Liver (tissue), 9 donors: ENCODE results near the gene ZSCAN5A. TPM values are rescaled to one million over a fixed set of nuclear protein-coding genes. Genes with fewer than 3 reads are reported as not detected.

Experiments used
- DNase-seq: peaks from one replicate; pipeline ENCODE4 v3.0.0-alpha.2; 2017; ENCODE audit warnings: low spot score
- H3K27ac ChIP-seq, 2 donors: one replicate each; pipeline ENCODE4 v1.7.0; 2013; ENCODE audit warnings: inconsistent platforms in 2 of 2, low read length in 2 of 2, control low read depth in 1 of 2, low read depth in 1 of 2, mild to moderate bottlenecking in 1 of 2
- H3K27me3 ChIP-seq, 4 donors: one replicate each; pipeline versions ENCODE4 v1.6.1 to v1.7.0; 2013; ENCODE audit warnings: low read length in 3 of 4, inconsistent platforms in 1 of 4, mild to moderate bottlenecking in 1 of 4, moderate library complexity in 1 of 4; ENCODE audit not compliant: control insufficient read depth in 4 of 4, insufficient read depth in 4 of 4
- H3K36me3 ChIP-seq, 4 donors: one replicate each; pipeline versions ENCODE4 v1.6.1 to v1.7.0; 2013; ENCODE audit warnings: low read length in 3 of 4, mild to moderate bottlenecking in 3 of 4, low read depth in 1 of 4, moderate library complexity in 1 of 4; ENCODE audit not compliant: control insufficient read depth in 4 of 4, insufficient read depth in 3 of 4
- H3K4me1 ChIP-seq, 4 donors: one replicate each; pipeline versions ENCODE4 v1.6.1 to v1.7.0; 2013; ENCODE audit warnings: low read length in 3 of 4, mild to moderate bottlenecking in 3 of 4, moderate library complexity in 1 of 4; ENCODE audit not compliant: control insufficient read depth in 4 of 4, insufficient read depth in 4 of 4
- H3K4me3 ChIP-seq, 3 donors: one replicate each; pipeline versions ENCODE4 v1.6.1 to v1.7.0; 2013; ENCODE audit warnings: low read length in 3 of 3, control low read depth in 1 of 3, low read depth in 1 of 3, mild to moderate bottlenecking in 1 of 3
- H3K9ac ChIP-seq, 2 donors: one replicate each; pipeline ENCODE4 v1.7.0; 2013; ENCODE audit warnings: low read length in 2 of 2, mild to moderate bottlenecking in 2 of 2, moderate library complexity in 2 of 2, control low read depth in 1 of 2, low read depth in 1 of 2
- H3K9me3 ChIP-seq, 4 donors: one replicate each; pipeline versions ENCODE4 v1.6.1 to v1.7.0; 2013; ENCODE audit warnings: low read length in 3 of 4; ENCODE audit not compliant: control insufficient read depth in 4 of 4
- ATF3 ChIP-seq: IDR thresholded peaks from 2 replicates; pipeline ENCODE4 v1.6.1; 2016; ENCODE audit warnings: antibody characterized with exemption
- CTCF ChIP-seq: fragments of 150-350 bp; IDR thresholded peaks from 2 replicates; pipeline ENCODE4 v1.5.1; 2017; ENCODE audit warnings: improper control_type of control experiment, low read depth, low read length; ENCODE audit not compliant: missing input control
- EGR1 ChIP-seq, 2 donors: IDR thresholded peaks; 2 replicates each; pipeline ENCODE4 v1.6.1; 2016 to 2018; ENCODE audit warnings: antibody characterized with exemption in 2 of 2, low read depth in 2 of 2
- FOXA2 ChIP-seq: IDR thresholded peaks from 2 replicates; pipeline ENCODE4 v1.6.1; 2016; ENCODE audit warnings: antibody characterized with exemption
- GABPA ChIP-seq, 2 donors: IDR thresholded peaks in 1 of 2; conservative IDR thresholded peaks in 1 of 2; 2 replicates each; pipeline ENCODE4 v1.6.1; 2016; ENCODE audit warnings: antibody characterized with exemption in 2 of 2, mild to moderate bottlenecking in 1 of 2, moderate library complexity in 1 of 2
- HNF4A ChIP-seq, 2 donors: conservative IDR thresholded peaks; 2 replicates each; pipeline ENCODE4 v1.6.1; 2016; ENCODE audit warnings: antibody characterized with exemption in 2 of 2, mild to moderate bottlenecking in 2 of 2
- HNF4G ChIP-seq: IDR thresholded peaks from 2 replicates; pipeline ENCODE4 v1.6.1; 2016; ENCODE audit warnings: antibody characterized with exemption
- MAX ChIP-seq: IDR thresholded peaks from 2 replicates; pipeline ENCODE4 v1.6.1; 2016; ENCODE audit warnings: antibody characterized with exemption
- NR2F2 ChIP-seq: IDR thresholded peaks from 2 replicates; pipeline ENCODE4 v1.6.1; 2016; ENCODE audit warnings: antibody characterized with exemption
- RAD21 ChIP-seq, 2 donors: IDR thresholded peaks; 2 replicates each; pipeline ENCODE4 v1.6.1; 2016; ENCODE audit warnings: antibody characterized with exemption in 2 of 2, mild to moderate bottlenecking in 2 of 2
- RXRA ChIP-seq, 2 donors: IDR thresholded peaks; 2 replicates each; pipeline ENCODE4 v1.6.1; 2017 to 2018; ENCODE audit warnings: antibody characterized with exemption in 2 of 2, mild to moderate bottlenecking in 1 of 2
- SP1 ChIP-seq: IDR thresholded peaks from 2 replicates; pipeline ENCODE4 v1.6.1; 2018; ENCODE audit warnings: antibody characterized with exemption, mild to moderate bottlenecking
- TAF1 ChIP-seq: conservative IDR thresholded peaks from 2 replicates; pipeline ENCODE4 v1.6.1; 2016; ENCODE audit warnings: antibody characterized with exemption, mild to moderate bottlenecking
- YY1 ChIP-seq: IDR thresholded peaks from 2 replicates; pipeline ENCODE4 v1.6.1; 2016; ENCODE audit warnings: antibody characterized with exemption, mild to moderate bottlenecking
- ZBTB33 ChIP-seq: IDR thresholded peaks from 2 replicates; pipeline ENCODE4 v1.6.1; 2016; ENCODE audit warnings: antibody characterized with exemption
- WGBS: extraction: QIAGEN DNeasy Blood & Tissue Kit; methylation state at CpG from one replicate; pipeline ENCODE4 v1.1.7; 2013; 5-methylcytosine and 5-hydroxymethylcytosine counted together
- polyA plus RNA-seq, 2 donors: library from polyadenylated mRNA; stranded (reverse) in 1 of 2; unstranded in 1 of 2; fragments of 200-250 nt in 1 of 2; fragments of >200 nt in 1 of 2; fragmentation: Nextera tagmentation in 1 of 2; extraction: Ambion mirVana in 1 of 2; gene quantifications; one replicate each; pipeline versions ENCODE4 v1.2.1 to v1.2.3, GENCODE V29; 2013 to 2015
- total RNA-seq, 2 donors: library from RNA; depleted of rRNA; stranded (reverse); fragments of >200 nt; gene quantifications; one replicate each; pipeline ENCODE4 v1.2.3, GENCODE V29; 2014
- TF ChIP-seq, protein P1 (sequence below): IDR thresholded peaks from 2 replicates; pipeline ENCODE4 v1.6.1; 2016; ENCODE audit warnings: antibody characterized with exemption, mild to moderate bottlenecking
- donor health status: healthy.
- donor health status: healthy.
- donor health status: healthy.
- donor health status: healthy.
- donor health status: healthy.

The ZSCAN5A gene
- total and polyA plus RNA-seq, 4 donors = 2.2 to 9.6 (median 5.0) TPM

DNA sequence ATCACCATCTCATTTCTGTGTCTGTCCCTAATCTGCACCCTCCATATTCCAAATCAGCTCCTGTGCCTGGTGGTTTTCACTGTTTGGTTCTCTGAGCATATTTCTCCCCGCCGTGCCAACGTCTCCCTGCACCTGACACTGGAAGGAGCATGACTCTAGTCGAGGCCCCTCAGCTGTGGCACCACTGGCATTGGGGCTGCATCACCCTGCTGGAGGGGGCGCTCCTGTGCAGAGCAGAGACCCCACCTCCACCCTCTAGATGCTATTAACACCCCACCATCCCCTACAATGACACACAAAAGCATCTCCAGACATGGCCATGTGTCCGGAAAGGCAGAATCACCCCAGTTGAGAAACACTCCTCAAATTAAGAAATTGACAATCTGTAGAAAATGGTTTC, 91.7 kb downstream of the ZSCAN5A start:
- H3K36me3 ChIP-seq = peaks cover 0 to 4% (median 3%) of the 10 kb centered on the region in 4 donors
- TF ChIP-seq, protein P1, sequence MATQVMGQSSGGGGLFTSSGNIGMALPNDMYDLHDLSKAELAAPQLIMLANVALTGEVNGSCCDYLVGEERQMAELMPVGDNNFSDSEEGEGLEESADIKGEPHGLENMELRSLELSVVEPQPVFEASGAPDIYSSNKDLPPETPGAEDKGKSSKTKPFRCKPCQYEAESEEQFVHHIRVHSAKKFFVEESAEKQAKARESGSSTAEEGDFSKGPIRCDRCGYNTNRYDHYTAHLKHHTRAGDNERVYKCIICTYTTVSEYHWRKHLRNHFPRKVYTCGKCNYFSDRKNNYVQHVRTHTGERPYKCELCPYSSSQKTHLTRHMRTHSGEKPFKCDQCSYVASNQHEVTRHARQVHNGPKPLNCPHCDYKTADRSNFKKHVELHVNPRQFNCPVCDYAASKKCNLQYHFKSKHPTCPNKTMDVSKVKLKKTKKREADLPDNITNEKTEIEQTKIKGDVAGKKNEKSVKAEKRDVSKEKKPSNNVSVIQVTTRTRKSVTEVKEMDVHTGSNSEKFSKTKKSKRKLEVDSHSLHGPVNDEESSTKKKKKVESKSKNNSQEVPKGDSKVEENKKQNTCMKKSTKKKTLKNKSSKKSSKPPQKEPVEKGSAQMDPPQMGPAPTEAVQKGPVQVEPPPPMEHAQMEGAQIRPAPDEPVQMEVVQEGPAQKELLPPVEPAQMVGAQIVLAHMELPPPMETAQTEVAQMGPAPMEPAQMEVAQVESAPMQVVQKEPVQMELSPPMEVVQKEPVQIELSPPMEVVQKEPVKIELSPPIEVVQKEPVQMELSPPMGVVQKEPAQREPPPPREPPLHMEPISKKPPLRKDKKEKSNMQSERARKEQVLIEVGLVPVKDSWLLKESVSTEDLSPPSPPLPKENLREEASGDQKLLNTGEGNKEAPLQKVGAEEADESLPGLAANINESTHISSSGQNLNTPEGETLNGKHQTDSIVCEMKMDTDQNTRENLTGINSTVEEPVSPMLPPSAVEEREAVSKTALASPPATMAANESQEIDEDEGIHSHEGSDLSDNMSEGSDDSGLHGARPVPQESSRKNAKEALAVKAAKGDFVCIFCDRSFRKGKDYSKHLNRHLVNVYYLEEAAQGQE = no peak
- TF ChIP-seq YY1 (no peak), NR2F2 (no peak), HNF4A (conservative IDR thresholded peaks at IDR 0.05) (no peak), CTCF (no peak), RXRA (IDR thresholded peaks at IDR 0.05) (no peak), HNF4G (no peak), ATF3 (no peak), FOXA2 (no peak), GABPA (IDR thresholded peaks at IDR 0.05 in 1 of 2, conservative IDR thresholded peaks at IDR 0.05 in 1 of 2) (no peak), RAD21 (IDR thresholded peaks at IDR 0.05) (no peak), SP1 (no peak), TAF1 (no peak), EGR1 (IDR thresholded peaks at IDR 0.05; ENCODE audit: low read depth in 2 of 2) (no peak), MAX (no peak), ZBTB33 (no peak)
- H3K27ac ChIP-seq = no peak overlapping the region
- WGBS = 81% methylated on average over 6 of the region's 6 CpGs
- no peak for DNase-seq
- no peak overlapping the region for H3K4me3 ChIP-seq
- no peaks in the 10 kb centered on the region for H3K9me3 ChIP-seq
- H3K4me1 ChIP-seq = no peaks in the 10 kb centered on the region
- no peaks in the 10 kb centered on the region for H3K27me3 ChIP-seq
- no peak overlapping the region for H3K9ac ChIP-seq

DNA sequence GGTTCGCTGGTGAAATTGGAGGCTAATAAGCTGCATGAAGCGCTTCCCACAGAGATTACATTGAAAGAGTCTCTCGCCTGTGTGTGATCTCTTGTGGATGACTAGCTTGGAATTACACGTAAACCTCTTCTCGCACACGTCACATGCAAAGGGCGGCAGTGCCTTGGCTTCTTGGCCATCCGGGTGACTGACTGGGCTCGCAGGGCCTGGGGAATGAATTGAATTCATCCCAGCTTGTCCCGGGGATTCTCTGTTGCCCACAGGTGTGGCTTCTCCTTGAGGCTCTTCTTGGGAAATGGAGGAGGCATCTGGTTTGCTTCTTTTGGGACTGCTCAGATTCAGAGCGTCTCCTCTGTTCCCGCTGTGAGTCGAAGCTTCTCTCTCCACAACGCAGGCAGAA, 92.8 kb downstream of the ZSCAN5A start:
- Histone ChIP-seq H3K9ac (no peak overlapping the region), H3K4me3 (no peak overlapping the region), H3K27ac (no peak overlapping the region), H3K9me3 (no peaks in the 10 kb centered on the region), H3K27me3 (no peaks in the 10 kb centered on the region), H3K4me1 (peaks cover 3 to 10% (median 7%) of the 10 kb centered on the region in 4 donors), H3K36me3 (peaks cover 0 to 4% (median 3%) of the 10 kb centered on the region in 4 donors)
- 95% methylated on average over 14 of the region's 14 CpGs for WGBS
- DNase-seq = no peak
- no peak for TF ChIP-seq ATF3
- TF ChIP-seq, protein P1 = no peak
- no peak for TF ChIP-seq TAF1
- TF ChIP-seq YY1 = no peak
